Caco-2 (cell line): ENCODE results near the gene P3H4. TPM values are rescaled to one million over a fixed set of nuclear protein-coding genes. Genes with fewer than 3 reads are reported as not detected.

ENCODE experiments used
- BruUV-seq: library from RNA; stranded (reverse); fragments of 400-500 nt; replicated peaks from 2 replicates; lab custom pipeline; 2021; lab: Mats Ljungman, UMichigan
- CTCF ChIA-PET: fragments of 300-600 bp; sonication (Branson Sonifier 250); formaldehyde crosslinking; loops from one replicate; lab custom pipeline; 2022; ENCODE audit warnings: antibody characterized with exemption; lab: Charles Lee
- POLR2A ChIA-PET: fragments of 300-600 bp; sonication (Branson Sonifier 250); formaldehyde crosslinking; loops from one replicate; lab custom pipeline; 2022; ENCODE audit warnings: antibody characterized with exemption; lab: Charles Lee
- DNase-seq, 2 experiments: peaks; one replicate each; pipeline versions ENCODE4 v3.0.0 to v3.0.0-alpha.2; 2020 to 2022
- H3K27me3 ChIP-seq: replicated peaks from 2 replicates; pipeline ENCODE4 v1.6.0; 2011; ENCODE audit warnings: low read length; ENCODE audit not compliant: control insufficient read depth, insufficient read depth
- H3K36me3 ChIP-seq: 2 replicates; pipeline ENCODE4 v1.5.1; 2011; ENCODE audit warnings: low read length; ENCODE audit not compliant: control insufficient read depth, insufficient read depth
- H3K4me1 ChIP-seq: fragments of 250-450 bp; sonication (Bioruptor Pico); 2 replicates; pipeline ENCODE4 v1.5.1; 2020; ENCODE audit warnings: mild to moderate bottlenecking
- H3K4me3 ChIP-seq: 2 replicates; pipeline ENCODE4 v1.5.1; 2011; ENCODE audit warnings: low read depth, mild to moderate bottlenecking, control low read depth, low read length
- H3K9me3 ChIP-seq: fragments of 250-450 bp; sonication (Bioruptor Pico); 2 replicates; pipeline ENCODE4 v1.5.1; 2020; ENCODE audit warnings: mild to moderate bottlenecking, moderate library complexity
- H3K27ac Mint-ChIP-seq: one replicate; pipeline ENCODE4 v1.8.0; 2022; ENCODE audit warnings: mixed read lengths; ENCODE audit not compliant: unreplicated experiment
- H3K27me3 Mint-ChIP-seq: one replicate; pipeline ENCODE4 v1.8.0; 2022; ENCODE audit warnings: mixed read lengths; ENCODE audit not compliant: insufficient read depth, unreplicated experiment
- H3K36me3 Mint-ChIP-seq: one replicate; pipeline ENCODE4 v1.8.0; 2022; ENCODE audit warnings: mild to moderate bottlenecking, mixed read lengths; ENCODE audit not compliant: insufficient read depth, unreplicated experiment
- H3K4me1 Mint-ChIP-seq: one replicate; pipeline ENCODE4 v1.8.0; 2022; ENCODE audit warnings: low read depth, mixed read lengths; ENCODE audit not compliant: unreplicated experiment
- H3K4me3 Mint-ChIP-seq: one replicate; pipeline ENCODE4 v1.8.0; 2022; ENCODE audit warnings: mild to moderate bottlenecking, moderate library complexity, mixed read lengths; ENCODE audit not compliant: unreplicated experiment
- H3K9me3 Mint-ChIP-seq: one replicate; pipeline ENCODE4 v1.8.0; 2022; ENCODE audit warnings: mixed read lengths; ENCODE audit not compliant: unreplicated experiment
- intact Hi-C: fragments of 100-400 bp; cut with micrococcal nuclease; formaldehyde crosslinking; loops from one replicate; pipeline ENCODE4 v1.10.0; 2022; ENCODE audit not compliant: unreplicated experiment
- total RNA-seq: library from RNA; stranded (reverse); gene quantifications from 2 replicates; pipeline ENCODE4 v1.2.3, GENCODE V29; 2022
- TF ChIP-seq, protein P1 (sequence below), 2 experiments: fragments of 200-600 bp in 1 of 2; IDR thresholded peaks; 1 replicate in 1 of 2; 2 replicates in 1 of 2; pipeline versions ENCODE4 v1.5.1 to v1.8.0; 2011 to 2022; ENCODE audit warnings: antibody characterized with exemption in 1 of 2, control low read depth in 1 of 2, inconsistent platforms in 1 of 2, low read depth in 1 of 2, low read length in 1 of 2, mild to moderate bottlenecking in 1 of 2, moderate library complexity in 1 of 2; ENCODE audit not compliant: insufficient read depth in 1 of 2, severe bottlenecking in 1 of 2, unreplicated experiment in 1 of 2

Gene P3H4
- total RNA-seq, 1 experiment from 2014 or later: 39.2 TPM

- intact Hi-C loops: no loop called here
- Histone ChIP-seq H3K9me3 (no peaks in the 10 kb centered on the region), H3K4me1 (no peaks in the 10 kb centered on the region), H3K27me3 (no peaks in the 10 kb centered on the region), H3K36me3 (peaks cover 28% of the 10 kb centered on the region), H3K4me3 (no peak overlapping the region)
- H3K4me3 Mint-ChIP-seq: no peak overlapping the region
- ChIA-PET POLR2A (no interaction called here), CTCF (interaction anchor here (0.7 kb wide), 1 partner anchor 28 kb away, joined by 4 read pairs; the partner anchor contains the start of gene JUP)
- BruUV-seq: no TSS peak
- no peaks in the 10 kb centered on the region for H3K27me3 Mint-ChIP-seq
- peaks cover 99% of the 10 kb centered on the region for H3K36me3 Mint-ChIP-seq
- no peaks in the 10 kb centered on the region for H3K4me1 Mint-ChIP-seq
- H3K9me3 Mint-ChIP-seq: no peaks in the 10 kb centered on the region
- TF ChIP-seq, protein P1, sequence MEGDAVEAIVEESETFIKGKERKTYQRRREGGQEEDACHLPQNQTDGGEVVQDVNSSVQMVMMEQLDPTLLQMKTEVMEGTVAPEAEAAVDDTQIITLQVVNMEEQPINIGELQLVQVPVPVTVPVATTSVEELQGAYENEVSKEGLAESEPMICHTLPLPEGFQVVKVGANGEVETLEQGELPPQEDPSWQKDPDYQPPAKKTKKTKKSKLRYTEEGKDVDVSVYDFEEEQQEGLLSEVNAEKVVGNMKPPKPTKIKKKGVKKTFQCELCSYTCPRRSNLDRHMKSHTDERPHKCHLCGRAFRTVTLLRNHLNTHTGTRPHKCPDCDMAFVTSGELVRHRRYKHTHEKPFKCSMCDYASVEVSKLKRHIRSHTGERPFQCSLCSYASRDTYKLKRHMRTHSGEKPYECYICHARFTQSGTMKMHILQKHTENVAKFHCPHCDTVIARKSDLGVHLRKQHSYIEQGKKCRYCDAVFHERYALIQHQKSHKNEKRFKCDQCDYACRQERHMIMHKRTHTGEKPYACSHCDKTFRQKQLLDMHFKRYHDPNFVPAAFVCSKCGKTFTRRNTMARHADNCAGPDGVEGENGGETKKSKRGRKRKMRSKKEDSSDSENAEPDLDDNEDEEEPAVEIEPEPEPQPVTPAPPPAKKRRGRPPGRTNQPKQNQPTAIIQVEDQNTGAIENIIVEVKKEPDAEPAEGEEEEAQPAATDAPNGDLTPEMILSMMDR (IDR thresholded peaks at IDR 0.05; ENCODE audit: insufficient read depth in 1 of 2, low read depth in 1 of 2, low read length in 1 of 2, severe bottlenecking in 1 of 2, unreplicated experiment in 1 of 2): no peak
- no peak for DNase-seq
- H3K27ac Mint-ChIP-seq: no peak overlapping the region
These were observed 53.1 kb downstream of the P3H4 start for GRCh38 chr17:41758601-41759000.

DNA sequence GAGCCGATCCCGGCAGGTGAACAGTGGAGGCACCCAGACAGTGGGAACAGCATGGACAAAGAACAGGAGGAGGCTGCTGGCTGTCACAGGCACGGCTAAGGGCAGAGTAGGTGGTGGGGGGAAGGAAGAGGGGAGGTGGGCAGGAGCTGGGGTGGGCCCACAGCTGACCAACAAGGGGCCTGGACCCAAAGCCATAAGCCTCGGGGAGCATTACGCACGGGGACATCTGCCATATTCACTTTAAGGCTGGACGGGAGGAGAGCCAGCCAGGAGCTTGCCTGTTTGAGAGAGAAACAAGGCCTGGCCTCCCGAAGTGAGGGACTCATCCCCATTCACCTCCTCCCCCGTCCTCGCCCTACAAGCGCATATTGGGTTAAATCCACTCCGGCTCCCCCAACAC, 57.7 kb downstream of the P3H4 start:
- Histone ChIP-seq H3K9me3 (no peaks in the 10 kb centered on the region), H3K4me1 (no peaks in the 10 kb centered on the region), H3K36me3 (peaks cover 14% of the 10 kb centered on the region), H3K27me3 (no peaks in the 10 kb centered on the region), H3K4me3 (no peak overlapping the region)
- ChIA-PET POLR2A (interaction anchor here (0.7 kb wide), 1 partner anchor 47 kb away, joined by 10 read pairs; no protein-coding TSS in a partner anchor), CTCF (interaction anchor here (0.6 to 2.0 kb wide), 2 partner anchors 47 to 58 kb away, joined by 3 to 5 read pairs; no protein-coding TSS in a partner anchor)
- Mint-ChIP-seq H3K9me3 (no peaks in the 10 kb centered on the region), H3K27ac (no peak overlapping the region), H3K36me3 (peaks cover 89% of the 10 kb centered on the region), H3K4me1 (no peaks in the 10 kb centered on the region), H3K4me3 (no peak overlapping the region), H3K27me3 (no peaks in the 10 kb centered on the region)
- intact Hi-C loops: no loop called here
- DNase-seq: no peak
- BruUV-seq: no TSS peak
- TF ChIP-seq, protein P1 (IDR thresholded peaks at IDR 0.05; ENCODE audit: insufficient read depth in 1 of 2, low read depth in 1 of 2, low read length in 1 of 2, severe bottlenecking in 1 of 2, unreplicated experiment in 1 of 2): no peak

Other genes starting within 250 kb of the P3H4 start
- gene KRT9, start 239.9 kb downstream of the P3H4 start, total RNA-seq: not detected in 2 replicates
- not detected in 2 replicates for gene KRT14, start 225.1 kb downstream of the P3H4 start, total RNA-seq
- not detected in 2 replicates for gene KRT16, start 199.2 kb downstream of the P3H4 start, total RNA-seq
- gene KRT17, start 187.4 kb downstream of the P3H4 start, total RNA-seq: 2.8 and 3.4 TPM in 2 replicates
- 759 and 783 TPM in 2 replicates for gene EIF1, start 123.1 kb downstream of the P3H4 start, total RNA-seq
- 0.75 TPM in 1 of 2 replicates, not detected in the other for gene GAST, start 99.6 kb downstream of the P3H4 start, total RNA-seq
- gene HAP1, start 77.3 kb downstream of the P3H4 start, total RNA-seq: 3.2 and 3.3 TPM in 2 replicates
- gene JUP, start 25.2 kb downstream of the P3H4 start, total RNA-seq: 392 and 419 TPM in 2 replicates
- gene FKBP10, start 1.1 kb upstream of the P3H4 start, total RNA-seq: 112 and 132 TPM in 2 replicates
- 85.4 and 94.5 TPM in 2 replicates for gene NT5C3B, start 24.3 kb upstream of the P3H4 start, total RNA-seq
- not detected in 2 replicates for gene KLHL10, start 25.9 kb upstream of the P3H4 start, total RNA-seq
- 20.3 and 22.2 TPM in 2 replicates for gene KLHL11, start 53.5 kb upstream of the P3H4 start, total RNA-seq
- 246 and 252 TPM in 2 replicates for gene ACLY, start 107.0 kb upstream of the P3H4 start, total RNA-seq
- gene ODAD4, start 118.7 kb upstream of the P3H4 start, total RNA-seq: 0.98 and 1.3 TPM in 2 replicates
- 90.1 and 94.5 TPM in 2 replicates for gene CNP, start 154.8 kb upstream of the P3H4 start, total RNA-seq
- 147 and 156 TPM in 2 replicates for gene DNAJC7, start 205.5 kb upstream of the P3H4 start, total RNA-seq
- 51.6 and 55.0 TPM in 2 replicates for gene NKIRAS2, start 208.1 kb upstream of the P3H4 start, total RNA-seq
- gene C17orf113, start 238.7 kb upstream of the P3H4 start, total RNA-seq: 3.8 and 4.7 TPM in 2 replicates